GM19025 (cell line): ENCODE measurements around the gene BAIAP2L1.
"Not testable (repeated sequence)": the region's sequence is repeated elsewhere in the genome, so short reads cannot be mapped to it uniquely, and the experiment has no call there.

ENCODE experiments used
- ATAC-seq: cut with Tn5 transposase; IDR thresholded peaks from one replicate; pipeline ENCODE4 v1.9.1; 2021; ENCODE audit warnings: mild to moderate bottlenecking, low read depth, moderate library complexity; ENCODE audit not compliant: unreplicated experiment

BAIAP2L1 gene

GRCh38 chr7:98324782-98325181 is 76.1 kb downstream of the BAIAP2L1 start:
- no peak for ATAC-seq

GRCh38 chr7:98323597-98324322 is 77.1 kb downstream of the BAIAP2L1 start:
- no peak for ATAC-seq

GRCh38 chr7:98322331-98323270 is 78.3 kb downstream of the BAIAP2L1 start:
- no peak for ATAC-seq

GRCh38 chr7:98321301-98321700 is 79.6 kb downstream of the BAIAP2L1 start:
- no peak for ATAC-seq

GRCh38 chr7:98319176-98319575 is 81.7 kb downstream of the BAIAP2L1 start:
- no peak for ATAC-seq

- ATAC-seq, result no peak
Measured at GRCh38 chr7:98317366-98318040, 83.4 kb downstream of the BAIAP2L1 start.

- not testable (repeated sequence) for ATAC-seq
Measured at GRCh38 chr7:98315994-98316527, 84.8 kb downstream of the BAIAP2L1 start.

- ATAC-seq, result no peak
Measured at GRCh38 chr7:98315318-98315993, 85.4 kb downstream of the BAIAP2L1 start.

- no peak for ATAC-seq
Measured at GRCh38 chr7:98314469-98314868, 86.4 kb downstream of the BAIAP2L1 start.

- ATAC-seq, result no peak
Measured at GRCh38 chr7:98312201-98312600, 88.7 kb downstream of the BAIAP2L1 start.

- ATAC-seq, result no peak
Measured at GRCh38 chr7:98309566-98309965, 91.3 kb downstream of the BAIAP2L1 start.

GRCh38 chr7:98307971-98308466 is 92.9 kb downstream of the BAIAP2L1 start:
- ATAC-seq, result no peak

- no peak for ATAC-seq
Measured at GRCh38 chr7:98305951-98306535, 94.8 kb downstream of the BAIAP2L1 start.

- ATAC-seq, result no peak
Measured at GRCh38 chr7:98303906-98304305, 97.0 kb downstream of the BAIAP2L1 start.

GRCh38 chr7:98303176-98303865 is 97.6 kb downstream of the BAIAP2L1 start:
- ATAC-seq, result no peak

- ATAC-seq, result no peak
Measured at GRCh38 chr7:98301693-98302470, 99.0 kb downstream of the BAIAP2L1 start.

- ATAC-seq, result no peak
Measured at GRCh38 chr7:98300595-98301372, 100.1 kb downstream of the BAIAP2L1 start.
